ENCODE measurements around the gene CNOT1.

- no peak for TF ChIP-seq POLR2A (IDR thresholded peaks at IDR 0.05)
- peak; percentile 27 to 40 (median 32) for TF ChIP-seq CTCF (IDR thresholded peaks at IDR 0.05)
Measured at GRCh38 chr16:58661199-58661830, 31.7 kb upstream of the CNOT1 start.

Data from testis (tissue), 2 donors.